ENCODE measurements around the gene VPS29.
A peak's percentile ranks its signal among the peaks of the same experiment; 100 is the strongest.
"Not testable (repeated sequence)": the region's sequence is repeated elsewhere in the genome, so short reads cannot be mapped to it uniquely, and the experiment has no call there.

VPS29 gene

DNA sequence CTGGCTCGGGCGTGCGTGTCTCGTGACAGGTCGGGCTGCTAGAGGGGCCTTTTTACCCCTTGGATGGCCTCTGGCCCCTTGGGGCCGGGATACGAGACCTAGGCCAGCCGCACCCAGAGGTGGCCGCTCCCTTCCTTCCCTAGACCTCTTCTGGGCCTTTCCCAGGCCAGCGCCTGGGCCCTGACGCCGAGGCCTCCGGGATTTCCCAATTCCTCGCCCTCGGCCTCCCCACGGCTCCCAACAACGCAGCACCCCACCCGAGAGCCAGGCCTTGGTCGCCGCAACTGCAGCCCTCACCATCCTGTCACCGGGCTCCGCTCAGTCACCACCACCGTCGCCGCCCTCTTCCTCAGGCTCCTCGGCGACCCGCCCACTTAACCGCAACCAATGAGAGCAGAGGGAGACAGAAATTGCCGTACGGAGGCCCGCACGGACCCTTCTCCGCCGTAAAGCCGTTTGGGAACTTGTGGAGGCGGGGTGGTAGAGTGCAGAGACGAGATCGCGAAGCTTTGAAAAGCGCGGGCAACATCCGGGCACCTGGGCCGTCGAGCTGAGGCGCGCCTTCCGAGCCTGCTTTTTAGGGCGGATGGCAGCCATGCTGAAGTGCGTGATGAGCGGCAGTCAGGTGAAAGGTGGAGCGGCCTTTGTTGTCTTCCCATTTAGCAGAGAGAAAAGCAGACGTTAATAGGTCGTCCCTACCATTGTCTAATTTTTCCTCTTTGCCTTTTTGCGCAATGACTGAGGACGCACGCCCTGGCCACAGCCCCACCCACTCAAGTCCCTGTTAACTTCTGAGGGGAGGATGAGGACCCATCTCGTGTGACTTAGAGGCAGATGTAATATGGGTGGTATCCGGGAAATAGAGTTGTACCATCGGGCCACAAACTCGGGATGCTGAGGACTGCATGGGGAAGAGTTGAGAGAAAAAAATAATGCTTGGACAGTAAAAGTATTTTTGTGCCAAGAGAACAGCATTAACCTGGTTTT is at the start of gene VPS29, which contains the start of gene RAD9B:
VPS29 (minus strand) TSS at position 360 of the 987 bp plus-strand sequence; CDS start at position 300, 60 bp downstream.
RAD9B (plus strand) TSS at position 580 of the 987 bp plus-strand sequence; CDS start at position 587, 7 bp downstream.
- DNase-seq (ENCODE audit: low read depth in 2 of 2): peak; percentile 96 to 98

DNA sequence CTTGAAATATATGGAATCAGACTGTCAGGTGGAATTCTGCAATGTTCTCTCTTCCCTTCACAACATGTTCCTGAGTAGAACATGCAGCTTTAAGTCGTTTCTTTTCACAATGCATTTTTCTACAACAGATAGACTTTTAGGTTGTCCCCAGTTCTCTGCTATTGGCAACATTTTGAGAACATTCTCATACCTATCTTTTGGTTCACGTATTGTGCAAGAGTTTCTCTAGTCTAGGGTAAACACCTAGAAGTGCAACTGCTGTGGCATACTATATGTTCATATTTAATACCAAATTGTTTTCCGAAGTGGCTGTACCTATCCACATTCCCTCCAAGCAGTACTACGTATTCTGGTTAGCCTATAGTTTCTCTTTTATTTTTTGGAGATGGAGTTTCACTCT is 49.1 kb upstream of the VPS29 start:
- DNase-seq (ENCODE audit: low read depth in 2 of 2): no peak

- no peak for DNase-seq (ENCODE audit: low read depth in 2 of 2)
Measured at GRCh38 chr12:110549716-110550115, 47.8 kb upstream of the VPS29 start.

- no peak for DNase-seq (ENCODE audit: low read depth in 2 of 2)
Measured at GRCh38 chr12:110548678-110549077, 46.8 kb upstream of the VPS29 start.

DNA sequence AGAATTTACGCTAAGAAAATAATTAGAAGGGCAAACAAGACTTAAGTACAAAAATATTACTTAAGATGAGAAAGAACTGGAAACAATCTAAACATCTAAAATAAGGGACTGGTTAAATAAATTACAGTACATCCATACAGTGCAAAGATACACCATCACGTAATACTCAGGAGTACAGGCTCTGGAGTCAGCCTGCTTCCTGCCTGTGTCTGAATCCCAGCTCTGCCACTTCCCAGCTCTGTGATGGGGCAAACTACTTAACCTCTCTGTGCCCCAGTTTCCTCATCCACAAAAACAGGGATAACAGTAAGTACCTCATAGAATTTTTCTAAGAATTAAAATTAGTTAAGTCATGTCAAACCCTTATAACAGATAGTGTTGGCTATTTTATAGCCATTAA is 45.2 kb upstream of the VPS29 start:
- no peak for DNase-seq (ENCODE audit: low read depth in 2 of 2)

DNA sequence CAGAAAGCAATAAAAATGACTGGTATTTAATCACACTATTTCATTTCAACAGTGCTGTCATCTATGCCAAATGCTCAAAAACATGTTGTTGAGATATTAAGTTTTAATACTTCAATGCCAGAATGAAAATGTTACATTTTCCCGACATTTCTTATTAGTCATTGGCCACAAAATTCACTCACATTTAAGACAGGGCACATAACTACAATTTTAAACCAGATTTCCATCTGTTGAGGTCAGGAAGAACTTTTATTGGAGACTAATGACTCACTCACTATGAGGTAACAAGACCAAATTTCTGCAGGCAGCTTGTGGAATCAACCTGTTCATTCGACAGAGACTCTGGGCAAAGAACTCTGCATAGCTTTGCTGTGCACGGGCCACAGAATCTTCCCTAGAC is 44.4 kb upstream of the VPS29 start:
- no peak for DNase-seq (ENCODE audit: low read depth in 2 of 2)

GRCh38 chr12:110545812-110546211 is 43.9 kb upstream of the VPS29 start:
- DNase-seq (ENCODE audit: low read depth in 2 of 2): no peak

DNA sequence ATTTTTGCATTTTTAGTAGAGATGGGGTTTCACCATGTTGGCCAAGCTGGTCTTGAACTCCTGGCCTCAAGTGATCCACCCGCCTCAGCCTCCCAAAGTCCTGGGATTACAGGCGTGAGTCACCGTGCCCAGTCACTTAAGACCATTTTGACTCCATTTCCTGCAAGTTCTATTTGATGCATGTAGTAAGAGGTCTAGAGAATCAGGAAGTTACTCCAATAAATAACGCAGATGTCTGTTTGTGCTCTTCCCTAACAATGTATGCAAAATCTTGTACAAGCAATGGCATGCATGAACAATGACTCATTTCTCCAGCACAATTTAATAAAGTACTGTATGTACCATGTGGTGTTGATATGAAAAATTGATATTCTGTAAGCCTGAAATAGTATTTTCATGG is 43.3 kb upstream of the VPS29 start:
- DNase-seq (ENCODE audit: low read depth in 2 of 2): not testable (repeated sequence)

DNA sequence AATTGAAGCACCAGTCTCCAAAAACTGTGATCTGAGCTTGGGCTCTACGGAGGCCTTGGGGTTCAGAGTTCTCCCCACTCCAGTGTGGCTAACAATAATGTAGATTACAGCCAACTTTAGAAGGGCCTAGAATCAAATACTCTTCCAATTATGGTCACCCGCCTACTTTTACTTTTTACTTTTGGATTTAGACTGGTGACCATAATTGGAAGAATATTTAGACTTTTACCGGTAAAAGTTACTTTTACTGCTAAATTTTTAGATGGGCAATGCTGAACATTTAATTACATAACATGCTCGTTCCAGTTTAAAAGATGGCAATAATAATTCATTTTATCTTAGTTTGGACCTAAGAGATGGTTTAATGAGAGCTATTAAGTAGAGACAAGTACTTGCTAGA is 42.1 kb upstream of the VPS29 start:
- DNase-seq (ENCODE audit: low read depth in 2 of 2): no peak

DNA sequence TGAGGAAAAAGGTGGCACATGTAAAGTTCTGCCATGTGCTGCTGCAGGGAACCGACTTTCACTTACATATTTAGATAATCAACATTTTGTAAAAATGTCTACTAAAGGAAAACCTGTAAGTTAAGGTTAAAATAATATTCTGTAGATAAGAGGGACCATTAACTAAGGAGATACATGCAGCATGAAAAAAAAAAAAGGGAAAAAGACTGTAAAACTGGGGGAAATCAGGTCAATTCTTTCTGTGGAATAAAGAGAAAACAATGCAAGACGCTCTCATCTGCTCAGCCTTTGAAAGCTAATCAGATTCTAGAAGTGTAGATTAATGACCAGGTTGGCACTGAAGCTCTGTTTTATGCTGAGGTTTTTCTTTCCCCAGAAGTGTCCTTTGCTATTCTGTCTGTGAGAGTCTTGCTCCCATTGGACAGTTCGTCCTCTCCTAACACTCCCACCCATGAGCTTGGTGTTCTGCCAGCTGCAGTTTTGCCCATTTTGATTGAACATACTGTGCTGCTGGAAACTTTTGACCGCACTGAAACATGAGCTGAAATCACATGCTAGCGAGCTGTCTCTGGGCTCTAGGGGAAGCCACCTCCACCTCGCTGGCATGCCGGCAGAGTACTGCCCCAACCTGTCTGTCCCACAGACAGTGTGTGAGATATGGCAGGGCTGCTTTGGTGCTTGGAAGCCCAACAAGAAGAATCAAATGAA is 41.5 kb upstream of the VPS29 start:
- no peak for DNase-seq (ENCODE audit: low read depth in 2 of 2)

DNA sequence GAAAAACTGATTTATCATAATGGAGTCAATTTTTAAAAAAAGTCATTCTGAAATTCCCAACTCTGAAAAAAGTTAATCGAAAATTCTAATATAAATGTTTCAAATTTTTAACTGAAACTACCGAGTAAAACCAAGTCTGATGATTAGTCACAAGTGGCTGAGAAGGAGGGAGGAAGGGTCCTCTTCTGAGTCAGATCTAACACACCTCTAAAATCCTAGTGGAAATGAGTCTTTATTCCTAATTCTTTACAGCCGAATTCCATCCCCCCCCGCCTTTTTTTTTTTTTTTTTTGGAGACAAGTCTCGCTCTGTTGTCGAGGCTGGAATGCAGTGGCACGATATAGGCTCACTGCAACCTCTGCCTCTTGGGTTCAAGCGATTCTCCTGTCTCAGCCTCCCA is 38.1 kb upstream of the VPS29 start:
- no peak for DNase-seq (ENCODE audit: low read depth in 2 of 2)

GRCh38 chr12:110538869-110539622 is 37.1 kb upstream of the VPS29 start:
- no peak for DNase-seq (ENCODE audit: low read depth in 2 of 2)

DNA sequence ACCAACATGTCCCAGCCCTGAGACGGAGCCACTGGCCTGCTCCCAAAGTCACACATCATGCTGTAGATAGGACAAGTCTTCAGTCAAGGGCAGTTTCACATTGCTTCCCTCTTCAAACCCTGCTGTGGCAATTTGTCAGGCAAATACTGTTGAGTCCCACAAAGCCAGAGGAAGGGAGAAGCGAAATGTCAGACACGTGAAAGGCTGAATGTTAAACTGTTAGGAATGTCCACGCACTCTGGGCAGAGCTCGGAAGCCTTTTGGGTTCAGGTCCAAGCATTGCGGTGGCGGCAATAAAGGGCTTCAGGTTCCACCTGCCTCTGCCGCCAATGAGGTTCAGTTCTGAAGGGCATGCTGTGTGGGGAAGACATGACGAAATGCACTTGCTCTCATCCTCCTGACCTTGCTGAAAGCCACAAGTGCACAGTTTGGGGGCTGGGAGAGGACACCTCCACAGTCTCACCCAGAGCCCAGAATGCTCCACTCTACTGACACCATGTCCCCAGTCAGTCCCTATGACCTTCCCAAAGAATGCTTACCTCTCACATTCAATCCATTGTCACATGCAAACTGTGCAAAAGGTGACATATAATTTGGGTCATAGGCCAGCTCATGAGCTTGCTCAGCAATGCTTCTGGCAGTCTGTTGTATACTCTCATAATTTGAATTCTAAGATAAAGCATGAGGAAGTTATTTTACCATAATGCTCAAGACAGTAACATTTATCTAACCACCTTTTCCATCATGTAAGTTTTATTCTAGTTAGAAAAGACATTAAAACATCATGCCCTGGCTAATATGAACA is 35.9 kb upstream of the VPS29 start:
- DNase-seq (ENCODE audit: low read depth in 2 of 2): no peak

GRCh38 chr12:110536834-110537604 is 35.1 kb upstream of the VPS29 start:
- DNase-seq (ENCODE audit: low read depth in 2 of 2): no peak

- DNase-seq (ENCODE audit: low read depth in 2 of 2): no peak
Measured at GRCh38 chr12:110534811-110535210, 32.9 kb upstream of the VPS29 start.

GRCh38 chr12:110533607-110534006 is 31.7 kb upstream of the VPS29 start:
- no peak for DNase-seq (ENCODE audit: low read depth in 2 of 2)

DNA sequence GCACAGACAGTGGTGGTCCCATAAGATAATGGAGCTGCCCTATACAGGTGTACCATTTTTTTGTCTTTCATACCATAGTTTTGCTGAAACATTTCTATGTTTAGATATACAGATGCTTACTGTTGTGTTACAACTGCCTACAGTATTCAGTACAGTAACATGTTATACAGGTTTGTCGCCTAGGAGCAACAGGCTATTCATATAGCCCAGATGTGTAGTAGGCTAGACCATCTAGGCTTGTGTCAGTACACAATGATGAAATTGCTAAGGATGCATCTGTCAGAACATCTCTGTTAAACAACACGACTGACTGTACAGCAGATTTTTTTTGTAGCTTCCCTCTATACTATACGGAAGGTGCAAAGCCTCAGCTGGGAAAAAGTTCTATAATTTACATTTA is 30.7 kb upstream of the VPS29 start:
- no peak for DNase-seq (ENCODE audit: low read depth in 2 of 2)

DNA sequence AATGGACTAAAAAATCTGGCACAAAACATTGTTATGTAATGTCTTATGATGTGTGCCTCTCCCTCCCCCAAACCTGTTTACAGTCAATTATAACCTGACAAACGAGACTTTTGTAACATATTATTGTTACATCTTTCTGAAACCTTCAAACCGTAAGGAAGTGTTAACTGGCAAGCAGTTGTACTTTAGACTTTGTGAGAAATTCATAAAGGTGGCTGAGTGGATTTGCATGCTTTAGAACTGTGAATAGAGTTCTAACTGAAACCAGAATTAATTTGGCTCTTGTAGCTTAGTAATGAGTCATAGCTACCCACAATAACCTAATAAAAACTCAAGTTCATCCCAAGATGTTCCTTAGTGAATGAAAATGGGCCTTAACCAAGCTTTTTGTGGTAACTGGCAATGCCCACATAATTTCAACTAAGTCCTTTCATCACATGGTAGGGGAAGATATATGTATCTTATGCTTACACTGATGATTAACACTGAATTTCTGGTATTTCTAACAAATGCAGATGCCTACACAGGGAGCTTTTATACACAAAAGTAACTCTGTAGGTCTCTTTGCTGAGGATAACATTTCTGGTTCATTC is 29.9 kb upstream of the VPS29 start:
- no peak for DNase-seq (ENCODE audit: low read depth in 2 of 2)

- no peak for DNase-seq (ENCODE audit: low read depth in 2 of 2)
Measured at GRCh38 chr12:110530511-110530910, 28.6 kb upstream of the VPS29 start.

DNA sequence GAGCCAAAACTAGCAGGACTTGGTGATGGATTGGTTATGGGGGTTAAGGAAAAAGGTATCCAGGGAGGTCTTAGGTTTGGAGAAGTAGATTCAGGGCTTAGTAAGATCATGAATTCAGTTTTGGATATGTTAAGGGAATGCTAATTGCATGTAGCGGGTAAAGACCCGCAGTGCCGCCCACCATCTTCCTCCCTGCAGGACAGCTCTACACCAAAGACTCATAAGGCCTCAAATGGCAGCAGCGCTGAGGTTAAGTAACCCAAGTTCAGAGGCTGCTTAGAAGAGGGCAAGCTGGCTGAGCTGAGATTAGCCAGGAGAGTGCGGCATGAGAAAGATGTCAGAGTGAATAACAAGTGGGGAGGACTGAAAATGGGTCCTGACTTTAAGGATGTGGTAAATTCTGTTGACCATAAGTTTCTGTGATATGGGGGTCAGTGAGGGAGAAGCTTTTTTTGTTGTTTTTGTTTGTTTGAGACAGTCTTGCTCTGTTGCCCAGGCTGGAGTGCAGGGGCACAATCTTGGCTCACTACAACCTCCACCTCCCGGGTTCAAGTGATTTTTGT is 26.4 kb upstream of the VPS29 start:
- DNase-seq (ENCODE audit: low read depth in 2 of 2): no peak
